T-helper 2 cell treated with Interferon-gamma antibody and Interleukin-4, amounts not matched to agents 5 μg/mL and 100 μg/mL, for 36 hours (primary cell): ENCODE data around the gene PRKCSH.
A peak's percentile ranks its signal among the peaks of the same experiment; 100 is the strongest.
"Not testable (repeated sequence)": the region's sequence is repeated elsewhere in the genome, so short reads cannot be mapped to it uniquely, and the experiment has no call there.

Experiments used
- DNase-seq: peaks from one replicate; pipeline ENCODE4 v3.0.0; 2021; ENCODE audit warnings: low spot score
- H3K27ac Mint-ChIP-seq: one replicate; pipeline ENCODE4 v1.8.0; 2021; ENCODE audit warnings: mild to moderate bottlenecking, mixed read lengths
- H3K27me3 Mint-ChIP-seq: one replicate; pipeline ENCODE4 v1.8.0; 2021; ENCODE audit warnings: low read depth, mixed read lengths
- H3K36me3 Mint-ChIP-seq: one replicate; pipeline ENCODE4 v1.8.0; 2021; ENCODE audit warnings: low read depth, mixed read lengths
- H3K4me1 Mint-ChIP-seq: one replicate; pipeline ENCODE4 v1.8.0; 2021; ENCODE audit warnings: low read depth, mixed read lengths
- H3K4me3 Mint-ChIP-seq: one replicate; pipeline ENCODE4 v1.8.0; 2022; ENCODE audit warnings: mild to moderate bottlenecking, moderate library complexity, mixed read lengths
- H3K9me3 Mint-ChIP-seq: one replicate; pipeline ENCODE4 v1.8.0; 2021; ENCODE audit warnings: mixed read lengths

The PRKCSH gene

DNA sequence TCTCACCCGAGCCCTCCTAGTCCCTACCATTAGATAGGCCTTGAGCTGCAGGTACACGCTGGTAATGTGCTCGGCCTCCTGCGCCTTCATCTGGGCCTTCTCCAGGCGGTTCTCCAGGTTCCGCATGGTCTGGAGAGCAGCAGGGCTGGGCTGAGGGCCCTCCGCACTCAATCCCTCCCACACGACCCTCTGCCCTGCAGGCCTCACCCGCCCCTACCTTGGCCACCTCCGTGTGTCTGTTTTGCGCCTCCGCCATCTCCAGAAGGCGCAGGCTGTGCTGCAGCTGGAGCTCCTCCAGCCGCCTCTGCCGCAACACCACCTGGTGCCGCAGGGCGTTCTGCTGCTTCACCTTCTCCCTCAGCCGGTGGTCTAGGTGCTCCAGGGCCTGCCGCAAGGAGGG is 8.8 kb upstream of the PRKCSH start:
- DNase-seq, result no peak
- Mint-ChIP-seq H3K27me3 (peaks cover 24% of the 10 kb centered on the region), H3K4me3 (no peak overlapping the region), H3K27ac (no peak overlapping the region), H3K4me1 (peaks cover 11% of the 10 kb centered on the region), H3K36me3 (no peaks in the 10 kb centered on the region), H3K9me3 (peaks cover 4% of the 10 kb centered on the region)

GRCh38 chr19:11433526-11433925 is 1.9 kb upstream of the PRKCSH start:
- not testable (repeated sequence) for H3K27me3 Mint-ChIP-seq, DNase-seq, H3K27ac Mint-ChIP-seq, H3K9me3 Mint-ChIP-seq
- Mint-ChIP-seq H3K4me1 (peaks cover 16% of the 10 kb centered on the region), H3K36me3 (peaks cover 21% of the 10 kb centered on the region), H3K4me3 (peak overlapping the region; percentile 18)

DNA sequence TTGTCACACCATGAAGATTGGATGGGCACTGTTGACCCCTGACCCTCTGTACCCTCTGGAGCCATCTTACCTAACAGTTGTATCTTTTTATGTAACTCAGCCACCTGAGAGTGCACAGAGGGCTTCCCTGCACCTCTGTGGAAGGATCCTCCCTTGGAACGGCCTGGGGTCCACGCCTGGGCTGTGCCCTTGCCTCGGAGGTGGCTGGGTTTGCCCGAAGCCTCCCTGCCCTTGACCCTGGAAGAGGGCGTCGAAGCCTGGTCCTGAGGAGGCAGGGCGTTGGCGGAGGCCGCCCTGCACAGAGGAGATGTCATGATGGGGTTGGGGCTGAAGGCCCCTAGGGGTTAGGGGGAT is 755 bp upstream of the PRKCSH start:
- DNase-seq, result no peak
- Mint-ChIP-seq H3K27me3 (peaks cover 2% of the 10 kb centered on the region), H3K27ac (peak overlapping the region; percentile 97)

DNA sequence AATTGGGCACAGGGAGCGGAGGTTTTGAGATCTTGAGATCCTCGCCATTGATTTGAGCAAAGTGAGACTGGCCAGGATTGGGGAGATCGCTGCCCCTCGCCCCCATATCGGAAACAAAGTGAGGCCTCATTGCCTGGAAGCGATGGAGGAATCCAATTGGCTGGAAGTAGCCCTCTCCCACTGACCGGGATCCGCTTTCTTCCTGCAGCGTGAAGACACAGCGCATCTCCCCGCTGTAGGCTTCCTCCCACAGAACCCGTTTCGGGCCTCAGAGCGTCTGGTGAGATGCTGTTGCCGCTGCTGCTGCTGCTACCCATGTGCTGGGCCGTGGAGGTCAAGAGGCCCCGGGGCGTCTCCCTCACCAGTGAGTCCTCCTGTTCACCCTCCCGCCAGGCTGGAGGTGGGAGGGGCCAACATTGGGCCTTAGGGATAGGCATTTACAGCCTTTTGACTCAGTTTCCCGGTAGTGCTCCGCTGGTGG is 438 bp downstream of the PRKCSH start:
- Mint-ChIP-seq H3K9me3 (no peaks in the 10 kb centered on the region), H3K27ac (peak overlapping the region; percentile 97), H3K4me3 (peak overlapping the region; percentile 100), H3K36me3 (peaks cover 31% of the 10 kb centered on the region), H3K4me1 (peaks cover 16% of the 10 kb centered on the region), H3K27me3 (no peaks in the 10 kb centered on the region)
- peak; percentile 10 for DNase-seq

More for the DNA sequence above, 755 bp upstream of the PRKCSH start:
- H3K4me3 Mint-ChIP-seq, result peak overlapping the region; percentile 100
- H3K36me3 Mint-ChIP-seq, result peaks cover 26% of the 10 kb centered on the region
- H3K9me3 Mint-ChIP-seq, result no peaks in the 10 kb centered on the region
- H3K4me1 Mint-ChIP-seq, result peaks cover 16% of the 10 kb centered on the region

- DNase-seq, result no peak
- Mint-ChIP-seq H3K4me1 (peaks cover 16% of the 10 kb centered on the region), H3K36me3 (peaks cover 45% of the 10 kb centered on the region), H3K4me3 (peak overlapping the region; percentile 73), H3K27me3 (no peaks in the 10 kb centered on the region), H3K27ac (peak overlapping the region; percentile 62), H3K9me3 (no peaks in the 10 kb centered on the region)
These were observed 2.5 kb downstream of the PRKCSH start for GRCh38 chr19:11437955-11438354.

DNA sequence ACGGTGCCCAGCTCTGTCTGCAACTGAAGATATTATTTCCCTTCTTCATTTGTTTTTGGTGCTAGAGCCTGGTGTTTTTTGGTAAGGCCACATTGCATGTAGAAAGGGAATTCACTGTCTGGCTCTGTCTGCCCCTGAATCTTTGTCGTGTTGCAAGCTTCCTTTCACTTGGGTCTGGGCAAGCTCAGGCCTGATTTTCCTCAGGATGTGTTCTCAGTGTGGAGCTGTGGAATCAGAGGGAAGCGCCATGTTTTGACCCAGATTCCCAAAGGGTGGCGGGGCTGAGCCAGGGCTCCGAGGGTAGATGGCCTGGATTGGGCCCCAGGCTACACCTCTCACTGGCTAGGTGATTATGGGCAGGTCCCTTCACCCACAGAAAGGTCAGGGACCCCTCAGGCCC is 8.6 kb downstream of the PRKCSH start:
- Mint-ChIP-seq H3K9me3 (no peaks in the 10 kb centered on the region), H3K27me3 (no peaks in the 10 kb centered on the region), H3K4me1 (no peaks in the 10 kb centered on the region), H3K36me3 (peaks cover 27% of the 10 kb centered on the region), H3K4me3 (no peak overlapping the region), H3K27ac (no peak overlapping the region)
- no peak for DNase-seq

DNA sequence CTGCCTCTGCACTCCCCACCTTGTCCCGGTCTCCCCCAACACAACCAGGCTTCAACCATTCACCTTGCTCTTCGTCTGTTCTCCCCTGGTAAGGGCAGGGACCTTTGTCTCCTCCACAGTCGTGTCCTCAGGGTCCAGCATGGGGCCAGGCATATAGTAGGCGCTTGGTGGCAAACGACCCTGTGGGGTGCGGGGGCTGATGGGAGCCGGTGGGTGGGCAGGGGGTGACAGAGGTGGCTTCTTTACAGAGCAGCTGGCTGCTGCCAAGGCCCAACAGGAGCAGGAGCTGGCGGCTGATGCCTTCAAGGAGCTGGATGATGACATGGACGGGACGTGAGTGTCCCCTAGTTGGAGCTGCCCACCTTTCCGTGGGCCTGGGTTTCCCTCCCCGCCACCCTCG is 9.7 kb downstream of the PRKCSH start:
- no peak overlapping the region for H3K4me3 Mint-ChIP-seq
- H3K36me3 Mint-ChIP-seq, result peaks cover 28% of the 10 kb centered on the region
- H3K27ac Mint-ChIP-seq, result no peak overlapping the region
- H3K4me1 Mint-ChIP-seq, result no peaks in the 10 kb centered on the region
- no peak for DNase-seq
- H3K27me3 Mint-ChIP-seq, result no peaks in the 10 kb centered on the region
- no peaks in the 10 kb centered on the region for H3K9me3 Mint-ChIP-seq

DNA sequence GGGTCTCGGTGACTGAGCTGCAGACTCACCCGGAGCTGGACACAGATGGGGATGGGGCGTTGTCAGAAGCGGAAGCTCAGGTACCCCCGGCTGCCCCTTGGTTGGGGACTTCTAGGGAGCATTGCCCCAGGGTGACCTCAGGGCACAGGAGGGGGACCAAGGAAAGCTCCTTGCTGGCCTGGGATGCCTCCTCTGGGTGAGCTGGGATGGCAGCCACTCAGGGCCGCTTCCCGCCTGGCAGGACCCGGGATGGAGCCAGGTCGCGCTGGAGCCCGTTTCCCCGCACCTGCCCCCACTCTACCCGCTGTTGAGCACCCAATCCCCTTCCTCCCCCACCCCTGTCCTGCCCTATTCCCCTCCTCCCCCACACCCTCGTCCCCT is 10.8 kb downstream of the PRKCSH start:
- Mint-ChIP-seq H3K27me3 (no peaks in the 10 kb centered on the region), H3K27ac (no peak overlapping the region), H3K36me3 (peaks cover 22% of the 10 kb centered on the region), H3K4me1 (no peaks in the 10 kb centered on the region), H3K4me3 (no peak overlapping the region), H3K9me3 (no peaks in the 10 kb centered on the region)
- DNase-seq, result no peak

- Mint-ChIP-seq H3K4me3 (no peak overlapping the region), H3K9me3 (no peaks in the 10 kb centered on the region), H3K4me1 (no peaks in the 10 kb centered on the region), H3K27me3 (no peaks in the 10 kb centered on the region), H3K36me3 (peaks cover 18% of the 10 kb centered on the region), H3K27ac (no peak overlapping the region)
- no peak for DNase-seq
These were observed 11.3 kb downstream of the PRKCSH start for GRCh38 chr19:11446652-11447301.

DNA sequence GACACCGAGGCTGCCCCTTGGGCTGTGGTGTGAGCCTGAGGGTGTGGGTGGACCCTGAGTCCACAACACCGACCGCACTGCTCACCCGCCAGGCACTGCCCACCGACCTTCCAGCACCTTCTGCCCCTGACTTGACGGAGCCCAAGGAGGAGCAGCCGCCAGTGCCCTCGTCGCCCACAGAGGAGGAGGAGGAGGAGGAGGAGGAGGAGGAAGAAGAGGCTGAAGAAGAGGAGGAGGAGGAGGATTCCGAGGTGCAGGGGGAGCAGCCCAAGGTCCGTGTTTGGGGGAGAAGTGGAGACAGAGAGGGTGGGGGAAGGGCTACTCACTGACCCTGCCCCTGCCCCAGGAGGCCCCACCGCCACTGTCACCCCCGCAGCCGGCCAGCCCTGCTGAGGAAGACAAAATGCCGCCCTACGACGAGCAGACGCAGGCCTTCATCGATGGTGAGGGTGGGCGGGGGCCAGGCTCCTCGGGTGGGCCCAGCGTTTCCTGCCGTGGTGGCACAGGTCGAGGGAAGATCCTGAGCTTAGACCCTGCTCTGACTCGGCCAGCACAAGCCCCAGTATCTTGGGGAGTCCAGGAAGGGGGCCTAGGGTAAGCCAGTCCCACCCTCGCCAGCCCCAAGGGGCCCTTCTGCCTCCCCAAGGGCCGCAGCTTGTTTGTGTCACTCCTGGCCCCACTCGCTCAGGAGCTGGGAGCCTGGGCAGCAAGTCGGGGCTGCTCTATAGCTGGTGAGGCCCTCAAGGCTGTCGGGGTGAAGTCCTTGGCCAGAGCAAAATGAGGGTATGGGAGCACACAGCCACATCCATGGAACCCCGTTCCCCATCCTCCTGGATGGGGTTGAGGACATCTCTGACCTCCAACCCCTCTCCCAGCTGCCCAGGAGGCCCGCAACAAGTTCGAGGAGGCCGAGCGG is 12.2 kb downstream of the PRKCSH start:
- H3K9me3 Mint-ChIP-seq, result no peaks in the 10 kb centered on the region
- peaks cover 12% of the 10 kb centered on the region for H3K36me3 Mint-ChIP-seq
- H3K4me1 Mint-ChIP-seq, result no peaks in the 10 kb centered on the region
- H3K4me3 Mint-ChIP-seq, result no peak overlapping the region
- no peak overlapping the region for H3K27ac Mint-ChIP-seq
- H3K27me3 Mint-ChIP-seq, result no peaks in the 10 kb centered on the region
- DNase-seq, result no peak

DNA sequence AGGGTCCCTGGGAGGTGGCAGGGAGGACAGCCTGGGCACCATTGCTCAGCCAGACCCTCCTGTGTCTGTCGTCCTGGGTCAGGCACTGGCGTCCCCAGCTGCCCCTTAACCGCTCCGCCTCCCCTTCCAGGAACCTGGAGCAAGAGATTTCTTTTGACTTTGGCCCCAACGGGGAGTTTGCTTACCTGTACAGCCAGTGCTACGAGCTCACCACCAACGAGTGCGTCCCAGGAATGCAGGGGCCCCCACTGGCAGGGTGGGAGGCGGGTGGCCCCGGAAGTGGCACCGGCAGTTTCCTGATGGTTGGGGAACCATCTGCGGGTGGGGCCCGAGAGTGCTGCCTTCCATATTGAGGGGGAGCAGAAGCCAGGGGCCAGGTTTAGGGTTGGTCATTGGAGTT is 13.0 kb downstream of the PRKCSH start:
- DNase-seq, result no peak
- H3K36me3 Mint-ChIP-seq, result peaks cover 12% of the 10 kb centered on the region
- H3K27me3 Mint-ChIP-seq, result no peaks in the 10 kb centered on the region
- no peak overlapping the region for H3K27ac Mint-ChIP-seq
- H3K4me1 Mint-ChIP-seq, result no peaks in the 10 kb centered on the region
- no peaks in the 10 kb centered on the region for H3K9me3 Mint-ChIP-seq
- H3K4me3 Mint-ChIP-seq, result no peak overlapping the region

GRCh38 chr19:11448923-11449554 is 13.6 kb downstream of the PRKCSH start:
- Mint-ChIP-seq H3K36me3 (peaks cover 12% of the 10 kb centered on the region), H3K27me3 (no peaks in the 10 kb centered on the region), H3K4me1 (no peaks in the 10 kb centered on the region), H3K27ac (no peak overlapping the region), H3K9me3 (no peaks in the 10 kb centered on the region), H3K4me3 (no peak overlapping the region)
- DNase-seq, result no peak

DNA sequence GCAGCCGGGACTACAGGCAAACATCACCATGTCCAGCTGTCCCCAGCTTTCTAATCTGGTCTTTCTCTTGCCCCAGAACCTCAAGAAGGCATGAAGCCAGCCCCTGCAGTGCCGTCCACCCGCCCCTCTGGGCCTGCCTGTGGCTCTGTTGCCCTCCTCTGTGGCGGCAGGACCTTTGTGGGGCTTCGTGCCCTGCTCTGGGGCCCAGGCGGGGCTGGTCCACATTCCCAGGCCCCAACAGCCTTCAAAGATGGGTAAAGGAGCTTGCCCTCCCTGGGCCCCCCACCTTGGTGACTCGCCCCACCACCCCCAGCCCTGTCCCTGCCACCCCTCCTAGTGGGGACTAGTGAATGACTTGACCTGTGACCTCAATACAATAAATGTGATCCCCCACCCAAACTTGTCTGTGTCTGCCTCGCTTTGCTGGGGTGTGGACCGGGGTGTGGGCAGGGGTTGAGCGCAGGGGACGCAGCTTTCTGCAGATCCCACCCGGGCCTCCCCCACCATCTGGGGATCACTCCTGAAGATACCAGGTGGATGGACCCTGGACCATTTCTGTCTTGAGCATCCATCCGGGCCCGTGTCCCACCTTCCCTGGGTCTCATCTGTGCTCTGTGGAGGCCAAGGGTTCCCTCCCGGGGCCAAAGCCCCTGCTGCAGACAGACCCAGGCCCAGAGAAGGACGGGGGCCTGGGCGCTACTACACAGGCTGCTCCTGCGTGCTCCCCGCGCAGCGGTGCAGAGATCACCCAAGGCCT is 15.3 kb downstream of the PRKCSH start:
- H3K27me3 Mint-ChIP-seq, result no peaks in the 10 kb centered on the region

More for the DNA sequence above, 15.3 kb downstream of the PRKCSH start:
- DNase-seq, result no peak
- H3K36me3 Mint-ChIP-seq, result peaks cover 5% of the 10 kb centered on the region
- no peaks in the 10 kb centered on the region for H3K4me1 Mint-ChIP-seq
- H3K9me3 Mint-ChIP-seq, result no peaks in the 10 kb centered on the region
- H3K27ac Mint-ChIP-seq, result no peak overlapping the region
- no peak overlapping the region for H3K4me3 Mint-ChIP-seq
